Mesendoderm (in vitro differentiated cells): ENCODE results near the gene PPFIBP1.

ENCODE experiments used
- DNase-seq: peaks from one replicate; pipeline ENCODE4 v3.0.0; 2013
- H2AK5ac ChIP-seq: 2 replicates; pipeline ENCODE4 v1.6.1; 2013; ENCODE audit warnings: low read length, inconsistent platforms
- H2BK120ac ChIP-seq: 2 replicates; pipeline ENCODE4 v1.6.1; 2013; ENCODE audit warnings: low read depth, mild to moderate bottlenecking, low read length, moderate library complexity, mixed read lengths
- H2BK15ac ChIP-seq: replicated peaks from 2 replicates; pipeline ENCODE4 v1.6.1; 2013; ENCODE audit warnings: low read depth, mild to moderate bottlenecking, moderate library complexity
- H2BK5ac ChIP-seq: 2 replicates; pipeline ENCODE4 v1.6.1; 2013; ENCODE audit warnings: low read length, inconsistent platforms
- H3K18ac ChIP-seq: 2 replicates; pipeline ENCODE4 v1.6.1; 2013; ENCODE audit warnings: mild to moderate bottlenecking, low read length, mixed read lengths
- H3K23ac ChIP-seq: one replicate; pipeline ENCODE4 v1.6.1; 2013; ENCODE audit warnings: low read length
- H3K27ac ChIP-seq: 2 replicates; pipeline ENCODE4 v1.5.1; 2013; ENCODE audit warnings: low read depth, mild to moderate bottlenecking, inconsistent platforms, low read length, moderate library complexity
- H3K27me3 ChIP-seq: 2 replicates; pipeline ENCODE4 v1.6.1; 2013; ENCODE audit warnings: low read length, control low read depth, mild to moderate bottlenecking, inconsistent platforms; ENCODE audit not compliant: insufficient read depth, poor library complexity
- H3K36me3 ChIP-seq: 2 replicates; pipeline ENCODE4 v1.6.1; 2013; ENCODE audit warnings: low read length, inconsistent platforms; ENCODE audit not compliant: control insufficient read depth, insufficient read depth
- H3K4ac ChIP-seq: one replicate; pipeline ENCODE4 v1.6.1; 2013; ENCODE audit warnings: low read depth, mild to moderate bottlenecking, low read length, moderate library complexity
- H3K4me1 ChIP-seq: 2 replicates; pipeline ENCODE4 v1.6.1; 2013; ENCODE audit warnings: low read depth, low read length, inconsistent platforms; ENCODE audit not compliant: control insufficient read depth
- H3K4me2 ChIP-seq: 2 replicates; pipeline ENCODE4 v1.6.1; 2013; ENCODE audit warnings: low read length
- H3K4me3 ChIP-seq: 2 replicates; pipeline ENCODE4 v1.5.1; 2013; ENCODE audit warnings: mild to moderate bottlenecking, low read length
- H3K56ac ChIP-seq: one replicate; pipeline ENCODE4 v1.6.1; 2013; ENCODE audit warnings: low read length
- H3K79me1 ChIP-seq: 2 replicates; pipeline ENCODE4 v1.6.1; 2013; ENCODE audit warnings: low read length, inconsistent platforms
- H3K79me2 ChIP-seq: 2 replicates; pipeline ENCODE4 v1.6.1; 2013; ENCODE audit warnings: mild to moderate bottlenecking, low read length; ENCODE audit not compliant: control insufficient read depth, insufficient read depth
- H3K9ac ChIP-seq: 2 replicates; pipeline ENCODE4 v1.6.1; 2013; ENCODE audit warnings: low read length, inconsistent platforms
- H4K5ac ChIP-seq: one replicate; pipeline ENCODE4 v1.6.1; 2013; ENCODE audit warnings: low read length
- H4K8ac ChIP-seq: one replicate; pipeline ENCODE4 v1.6.1; 2013; ENCODE audit warnings: low read depth, mild to moderate bottlenecking, control low read depth, low read length, moderate library complexity
- WGBS: extraction: QIAGEN DNeasy Blood & Tissue Kit; methylation state at CpG from one replicate; pipeline ENCODE4 v1.1.7; 2013; ENCODE audit warnings: low lambda C conversion rate, missing lambda C conversion rate; ENCODE audit not compliant: insufficient coverage; ENCODE audit errors: extremely low coverage; 5-methylcytosine and 5-hydroxymethylcytosine counted together

Gene PPFIBP1

GRCh38 chr12:27667540-27667939 lies 143.5 kb downstream of the PPFIBP1 start:
- no CpG with 5 or more reads among the region's 6 CpGs for WGBS
- no peaks in the 10 kb centered on the region for H3K79me2 ChIP-seq
- no peaks in the 10 kb centered on the region for H3K79me1 ChIP-seq
- H3K18ac ChIP-seq = no peak overlapping the region
- H3K9ac ChIP-seq = no peak overlapping the region
- no peak overlapping the region for H3K4me2 ChIP-seq
- peaks cover 2% of the 10 kb centered on the region for H3K36me3 ChIP-seq
- no peak overlapping the region for H3K56ac ChIP-seq
- no peak overlapping the region for H3K27ac ChIP-seq
- H2BK15ac ChIP-seq = no peak overlapping the region
- no peaks in the 10 kb centered on the region for H3K27me3 ChIP-seq
- DNase-seq = no peak
- no peak overlapping the region for H3K23ac ChIP-seq
- H2BK5ac ChIP-seq = no peak overlapping the region
- H4K8ac ChIP-seq = no peak overlapping the region
- no peak overlapping the region for H3K4ac ChIP-seq
- no peak overlapping the region for H2BK120ac ChIP-seq
- no peaks in the 10 kb centered on the region for H3K4me1 ChIP-seq
- no peak overlapping the region for H2AK5ac ChIP-seq
- no peak overlapping the region for H3K4me3 ChIP-seq
- H4K5ac ChIP-seq = no peak overlapping the region

GRCh38 chr12:27672051-27672450 lies 148.0 kb downstream of the PPFIBP1 start:
- Histone ChIP-seq H2BK15ac (no peak overlapping the region), H3K79me1 (no peaks in the 10 kb centered on the region), H3K4me3 (no peak overlapping the region), H2AK5ac (no peak overlapping the region), H3K27ac (no peak overlapping the region), H3K9ac (no peak overlapping the region), H3K56ac (no peak overlapping the region), H3K4ac (no peak overlapping the region), H2BK5ac (no peak overlapping the region), H3K4me2 (no peak overlapping the region), H2BK120ac (no peak overlapping the region), H3K4me1 (no peaks in the 10 kb centered on the region), H3K79me2 (no peaks in the 10 kb centered on the region), H3K27me3 (no peaks in the 10 kb centered on the region), H4K5ac (no peak overlapping the region), H4K8ac (no peak overlapping the region), H3K18ac (no peak overlapping the region), H3K36me3 (peaks cover 2% of the 10 kb centered on the region), H3K23ac (no peak overlapping the region)
- no CpG with 5 or more reads among the region's 4 CpGs for WGBS
- DNase-seq = no peak

- H3K79me1 ChIP-seq = no peaks in the 10 kb centered on the region
- H3K36me3 ChIP-seq = no peaks in the 10 kb centered on the region
- H3K23ac ChIP-seq = no peak overlapping the region
- H4K8ac ChIP-seq = no peak overlapping the region
- H2BK120ac ChIP-seq = no peak overlapping the region
- H3K4ac ChIP-seq = no peak overlapping the region
- H3K56ac ChIP-seq = no peak overlapping the region
- no peak overlapping the region for H3K27ac ChIP-seq
- H2BK5ac ChIP-seq = no peak overlapping the region
- H3K79me2 ChIP-seq = no peaks in the 10 kb centered on the region
- no CpG with 5 or more reads among the region's 1 CpG for WGBS
- H3K4me2 ChIP-seq = no peak overlapping the region
- H3K27me3 ChIP-seq = no peaks in the 10 kb centered on the region
- no peak overlapping the region for H4K5ac ChIP-seq
- no peak overlapping the region for H3K4me3 ChIP-seq
- DNase-seq = no peak
- H3K18ac ChIP-seq = no peak overlapping the region
- no peaks in the 10 kb centered on the region for H3K4me1 ChIP-seq
- no peak overlapping the region for H2AK5ac ChIP-seq
- no peak overlapping the region for H2BK15ac ChIP-seq
- no peak overlapping the region for H3K9ac ChIP-seq
Measured at GRCh38 chr12:27672643-27673042, 148.6 kb downstream of the PPFIBP1 start.

GRCh38 chr12:27673101-27673718 lies 149.2 kb downstream of the PPFIBP1 start:
- Histone ChIP-seq H2BK5ac (no peak overlapping the region), H3K4me3 (no peak overlapping the region), H3K56ac (no peak overlapping the region), H3K36me3 (no peaks in the 10 kb centered on the region), H4K8ac (no peak overlapping the region), H2AK5ac (no peak overlapping the region), H3K27me3 (no peaks in the 10 kb centered on the region), H3K18ac (no peak overlapping the region), H3K9ac (no peak overlapping the region), H3K23ac (no peak overlapping the region), H4K5ac (no peak overlapping the region), H3K4me2 (no peak overlapping the region), H3K4ac (no peak overlapping the region), H3K4me1 (no peaks in the 10 kb centered on the region), H3K79me1 (no peaks in the 10 kb centered on the region), H3K79me2 (no peaks in the 10 kb centered on the region), H2BK15ac (no peak overlapping the region), H3K27ac (no peak overlapping the region), H2BK120ac (no peak overlapping the region)
- WGBS = no CpG with 5 or more reads among the region's 3 CpGs
- DNase-seq = no peak

- H3K9ac ChIP-seq = no peak overlapping the region
- no peak overlapping the region for H2BK15ac ChIP-seq
- no peaks in the 10 kb centered on the region for H3K27me3 ChIP-seq
- no peak overlapping the region for H3K4me3 ChIP-seq
- no peaks in the 10 kb centered on the region for H3K79me2 ChIP-seq
- no peak overlapping the region for H4K5ac ChIP-seq
- no peak overlapping the region for H2AK5ac ChIP-seq
- H3K56ac ChIP-seq = no peak overlapping the region
- H3K79me1 ChIP-seq = no peaks in the 10 kb centered on the region
- H3K23ac ChIP-seq = no peak overlapping the region
- no peaks in the 10 kb centered on the region for H3K4me1 ChIP-seq
- H2BK120ac ChIP-seq = no peak overlapping the region
- WGBS = no CpG with 5 or more reads among the region's 2 CpGs
- H4K8ac ChIP-seq = no peak overlapping the region
- H2BK5ac ChIP-seq = no peak overlapping the region
- H3K4me2 ChIP-seq = no peak overlapping the region
- H3K36me3 ChIP-seq = peaks cover 3% of the 10 kb centered on the region
- no peak for DNase-seq
- no peak overlapping the region for H3K4ac ChIP-seq
- no peak overlapping the region for H3K18ac ChIP-seq
- H3K27ac ChIP-seq = no peak overlapping the region
Measured at GRCh38 chr12:27674989-27675388, 151.0 kb downstream of the PPFIBP1 start.

DNA sequence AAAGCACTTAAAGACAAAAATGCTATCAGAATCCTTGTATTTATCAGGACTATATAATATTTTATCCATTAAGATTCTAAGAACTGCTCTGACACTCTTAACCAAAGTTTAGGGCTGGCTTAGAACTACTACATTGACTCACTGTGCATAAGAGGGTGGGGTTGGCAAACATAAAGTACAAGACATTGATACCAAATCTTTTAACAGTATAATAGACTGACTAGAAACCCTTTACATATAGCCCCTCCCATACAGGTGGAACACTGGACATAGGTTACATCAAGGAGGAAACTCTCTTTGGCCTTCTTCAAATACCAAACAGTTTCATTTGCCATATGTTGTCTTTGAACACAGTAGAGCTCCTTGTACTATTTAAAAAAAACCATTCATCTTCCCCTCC lies 156.6 kb downstream of the PPFIBP1 start:
- no peak overlapping the region for H3K23ac ChIP-seq
- H4K8ac ChIP-seq = no peak overlapping the region
- H3K27me3 ChIP-seq = no peaks in the 10 kb centered on the region
- no peak overlapping the region for H2BK120ac ChIP-seq
- H2BK5ac ChIP-seq = no peak overlapping the region
- no peak overlapping the region for H3K9ac ChIP-seq
- H3K4ac ChIP-seq = no peak overlapping the region
- no peak overlapping the region for H3K27ac ChIP-seq
- DNase-seq = no peak
- no peak overlapping the region for H3K4me2 ChIP-seq
- no peaks in the 10 kb centered on the region for H3K79me1 ChIP-seq
- no peaks in the 10 kb centered on the region for H3K4me1 ChIP-seq
- no peak overlapping the region for H4K5ac ChIP-seq
- H2AK5ac ChIP-seq = no peak overlapping the region
- H3K36me3 ChIP-seq = peaks cover 8% of the 10 kb centered on the region
- H2BK15ac ChIP-seq = no peak overlapping the region
- no peaks in the 10 kb centered on the region for H3K79me2 ChIP-seq
- H3K18ac ChIP-seq = no peak overlapping the region
- no peak overlapping the region for H3K56ac ChIP-seq
- no peak overlapping the region for H3K4me3 ChIP-seq
